ENCODE measurements around the gene CRB3. TPM values are rescaled to one million over a fixed set of nuclear protein-coding genes. Genes with fewer than 3 reads are reported as not detected.
"Not testable (repeated sequence)": the region's sequence is repeated elsewhere in the genome, so short reads cannot be mapped to it uniquely, and the experiment has no call there.

CRB3 gene
- total RNA-seq, 1 experiment from 2014 or later: 29.9 TPM

DNA sequence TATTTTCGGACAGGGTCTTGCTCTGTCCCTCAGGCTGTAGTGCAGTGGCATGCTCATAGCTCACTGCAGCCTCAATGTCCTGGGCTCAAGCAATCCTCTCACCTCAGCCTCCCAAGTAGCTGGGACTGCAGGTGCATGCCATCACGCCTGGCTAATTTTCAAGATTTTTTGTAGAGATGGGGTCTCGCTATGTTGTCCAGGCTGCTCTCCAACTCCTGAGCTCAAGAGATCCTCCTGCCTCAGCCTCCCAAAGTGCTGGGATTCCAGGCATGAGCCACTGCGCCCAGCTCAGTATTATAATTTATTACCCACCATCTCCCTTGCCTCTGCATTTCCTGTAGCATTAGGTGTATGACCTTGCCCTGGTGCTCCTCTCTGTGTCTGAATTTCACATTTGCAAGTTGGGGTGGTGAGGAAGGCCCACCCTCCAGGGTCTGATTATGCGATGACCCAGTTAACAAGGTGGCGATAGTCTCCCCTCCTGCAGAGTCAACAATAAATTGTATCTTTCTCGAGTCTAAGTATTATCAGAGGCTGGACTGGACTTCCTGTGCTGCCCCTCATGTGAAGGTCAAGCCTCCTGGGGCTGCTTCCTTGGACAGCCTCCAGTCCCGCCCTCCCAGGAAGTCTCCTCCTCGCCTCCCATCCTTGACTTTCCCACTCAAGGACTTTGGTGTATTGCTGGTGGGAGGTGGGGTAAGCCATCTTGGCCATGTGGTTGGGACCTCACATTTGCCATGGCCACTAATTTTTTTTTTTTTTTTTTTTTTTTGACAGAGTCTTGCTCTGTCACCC lies 39.5 kb downstream of the CRB3 start:
- no peak for TF ChIP-seq RELA (CRISPR knock-in tag; IDR thresholded peaks at IDR 0.05; ENCODE audit: borderline replicate concordance)
- no peak for TF ChIP-seq ZNF512 (CRISPR knock-in tag; IDR thresholded peaks at IDR 0.05; ENCODE audit: borderline replicate concordance)
- TF ChIP-seq AR (CRISPR knock-in tag; IDR thresholded peaks at IDR 0.05): no peak
- no peak for TF ChIP-seq ATF2 (CRISPR knock-in tag; IDR thresholded peaks at IDR 0.05; ENCODE audit: borderline replicate concordance, low read depth)
- no peak for TF ChIP-seq ZNF263 (CRISPR knock-in tag; IDR thresholded peaks at IDR 0.05; ENCODE audit: low read depth)
- TF ChIP-seq CBFB (CRISPR knock-in tag; IDR thresholded peaks at IDR 0.05; ENCODE audit: low read depth): no peak
- TF ChIP-seq TEAD4 (CRISPR knock-in tag; IDR thresholded peaks at IDR 0.05): no peak
- no peak for TF ChIP-seq ZBTB21 (CRISPR knock-in tag; IDR thresholded peaks at IDR 0.05; ENCODE audit: borderline replicate concordance)
- TF ChIP-seq ZNF138 (CRISPR knock-in tag; conservative IDR thresholded peaks at IDR 0.05): no peak
- TF ChIP-seq ZNF425 (CRISPR knock-in tag; conservative IDR thresholded peaks at IDR 0.05): no peak
- TF ChIP-seq, protein P1, sequence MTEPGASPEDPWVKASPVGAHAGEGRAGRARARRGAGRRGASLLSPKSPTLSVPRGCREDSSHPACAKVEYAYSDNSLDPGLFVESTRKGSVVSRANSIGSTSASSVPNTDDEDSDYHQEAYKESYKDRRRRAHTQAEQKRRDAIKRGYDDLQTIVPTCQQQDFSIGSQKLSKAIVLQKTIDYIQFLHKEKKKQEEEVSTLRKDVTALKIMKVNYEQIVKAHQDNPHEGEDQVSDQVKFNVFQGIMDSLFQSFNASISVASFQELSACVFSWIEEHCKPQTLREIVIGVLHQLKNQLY (CRISPR knock-in tag; IDR thresholded peaks at IDR 0.05): no peak
- TF ChIP-seq, protein P2, sequence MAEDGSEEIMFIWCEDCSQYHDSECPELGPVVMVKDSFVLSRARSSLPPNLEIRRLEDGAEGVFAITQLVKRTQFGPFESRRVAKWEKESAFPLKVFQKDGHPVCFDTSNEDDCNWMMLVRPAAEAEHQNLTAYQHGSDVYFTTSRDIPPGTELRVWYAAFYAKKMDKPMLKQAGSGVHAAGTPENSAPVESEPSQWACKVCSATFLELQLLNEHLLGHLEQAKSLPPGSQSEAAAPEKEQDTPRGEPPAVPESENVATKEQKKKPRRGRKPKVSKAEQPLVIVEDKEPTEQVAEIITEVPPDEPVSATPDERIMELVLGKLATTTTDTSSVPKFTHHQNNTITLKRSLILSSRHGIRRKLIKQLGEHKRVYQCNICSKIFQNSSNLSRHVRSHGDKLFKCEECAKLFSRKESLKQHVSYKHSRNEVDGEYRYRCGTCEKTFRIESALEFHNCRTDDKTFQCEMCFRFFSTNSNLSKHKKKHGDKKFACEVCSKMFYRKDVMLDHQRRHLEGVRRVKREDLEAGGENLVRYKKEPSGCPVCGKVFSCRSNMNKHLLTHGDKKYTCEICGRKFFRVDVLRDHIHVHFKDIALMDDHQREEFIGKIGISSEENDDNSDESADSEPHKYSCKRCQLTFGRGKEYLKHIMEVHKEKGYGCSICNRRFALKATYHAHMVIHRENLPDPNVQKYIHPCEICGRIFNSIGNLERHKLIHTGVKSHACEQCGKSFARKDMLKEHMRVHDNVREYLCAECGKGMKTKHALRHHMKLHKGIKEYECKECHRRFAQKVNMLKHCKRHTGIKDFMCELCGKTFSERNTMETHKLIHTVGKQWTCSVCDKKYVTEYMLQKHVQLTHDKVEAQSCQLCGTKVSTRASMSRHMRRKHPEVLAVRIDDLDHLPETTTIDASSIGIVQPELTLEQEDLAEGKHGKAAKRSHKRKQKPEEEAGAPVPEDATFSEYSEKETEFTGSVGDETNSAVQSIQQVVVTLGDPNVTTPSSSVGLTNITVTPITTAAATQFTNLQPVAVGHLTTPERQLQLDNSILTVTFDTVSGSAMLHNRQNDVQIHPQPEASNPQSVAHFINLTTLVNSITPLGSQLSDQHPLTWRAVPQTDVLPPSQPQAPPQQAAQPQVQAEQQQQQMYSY (CRISPR knock-in tag; IDR thresholded peaks at IDR 0.05): no peak
- H3K27ac Mint-ChIP-seq: no peak overlapping the region
- ChIA-PET CTCF (interaction anchor here (0.7 to 1.8 kb wide), 5 partner anchors 13 to 360 kb away, joined by 3 to 7 read pairs (median 5); partner anchors contain the start of gene DENND1C), POLR2A (interaction anchor here (0.7 kb wide), 1 partner anchor 1126 kb away, joined by 8 read pairs; the partner anchor contains the start of genes PET100 and XAB2)
- H3K9me3 Mint-ChIP-seq: no peaks in the 10 kb centered on the region
- H3K36me3 Mint-ChIP-seq: no peaks in the 10 kb centered on the region
- DNase-seq (ENCODE audit: low spot score) (no peak), ATAC-seq (no peak)
- H3K4me1 Mint-ChIP-seq: peaks cover 6% of the 10 kb centered on the region
- H3K27me3 Mint-ChIP-seq (ENCODE audit: low read depth): peaks cover 31% of the 10 kb centered on the region
- peak overlapping the region; percentile 32 for H3K4me3 Mint-ChIP-seq

- H3K36me3 Mint-ChIP-seq; H3K27me3 Mint-ChIP-seq (ENCODE audit: low read depth); ATAC-seq; H3K4me3 Mint-ChIP-seq; H3K27ac Mint-ChIP-seq; H3K9me3 Mint-ChIP-seq; POLR2A ChIA-PET; H3K4me1 Mint-ChIP-seq; DNase-seq (ENCODE audit: low spot score); CTCF ChIA-PET: not testable (repeated sequence)
Measured at GRCh38 chr19:6508028-6508771, 44.1 kb downstream of the CRB3 start.
